Astrocyte (in vitro differentiated cells and primary cell): ENCODE measurements around the gene GPR158. TPM values are rescaled to one million over a fixed set of nuclear protein-coding genes. Genes with fewer than 3 reads are reported as not detected.

Source experiments
- DNase-seq: peaks from one replicate; pipeline ENCODE4 v3.0.0-alpha.2; 2010; ENCODE audit warnings: low read depth
- FAIRE-seq: peaks from 2 replicates; lab custom pipeline; 2011; peaks lifted over from hg19 to GRCh38; lab: Jason Lieb, UNC
- H2AFZ ChIP-seq: 2 replicates; pipeline ENCODE4 v1.6.0; 2012; ENCODE audit warnings: low read depth, low read length, inconsistent platforms
- H3K27ac ChIP-seq: 2 replicates; pipeline ENCODE4 v1.5.1; 2011; ENCODE audit warnings: low read depth, low read length, inconsistent platforms
- H3K27me3 ChIP-seq: 2 replicates; pipeline ENCODE4 v1.6.0; 2011; ENCODE audit warnings: low read length, inconsistent platforms; ENCODE audit not compliant: insufficient read depth
- H3K36me3 ChIP-seq: 2 replicates; pipeline ENCODE4 v1.5.1; 2011; ENCODE audit warnings: low read length, inconsistent platforms; ENCODE audit not compliant: insufficient read depth
- H3K4me1 ChIP-seq: 2 replicates; pipeline ENCODE4 v1.5.1; 2011; ENCODE audit warnings: low read length, inconsistent platforms; ENCODE audit not compliant: insufficient read depth
- H3K4me2 ChIP-seq: 2 replicates; pipeline ENCODE4 v1.6.0; 2012; ENCODE audit warnings: low read length, inconsistent platforms
- H3K4me3 ChIP-seq: 2 replicates; pipeline ENCODE4 v1.5.1; 2011; ENCODE audit warnings: low read depth, mild to moderate bottlenecking, low read length, inconsistent platforms; ENCODE audit not compliant: insufficient read depth
- H3K79me2 ChIP-seq: 2 replicates; pipeline ENCODE4 v1.6.0; 2012; ENCODE audit warnings: mild to moderate bottlenecking, low read length, inconsistent platforms; ENCODE audit not compliant: insufficient read depth
- H3K9ac ChIP-seq: 2 replicates; pipeline ENCODE4 v1.6.0; 2012; ENCODE audit warnings: mild to moderate bottlenecking, low read length, inconsistent platforms
- H3K9me3 ChIP-seq: 2 replicates; pipeline ENCODE4 v1.5.1; 2012; ENCODE audit warnings: low read depth, mild to moderate bottlenecking, low read length, inconsistent platforms; ENCODE audit not compliant: insufficient read depth
- H4K20me1 ChIP-seq: 2 replicates; pipeline ENCODE4 v1.6.0; 2012; ENCODE audit warnings: low read length, inconsistent platforms; ENCODE audit not compliant: insufficient read depth
- H3K27ac Mint-ChIP-seq: one replicate; pipeline ENCODE4 v1.8.0; 2021; ENCODE audit warnings: mild to moderate bottlenecking, mixed read lengths; ENCODE audit not compliant: unreplicated experiment
- H3K27me3 Mint-ChIP-seq: one replicate; pipeline ENCODE4 v1.8.0; 2021; ENCODE audit warnings: low read depth, mixed read lengths; ENCODE audit not compliant: unreplicated experiment
- H3K36me3 Mint-ChIP-seq: one replicate; pipeline ENCODE4 v1.8.0; 2021; ENCODE audit warnings: low read depth, mixed read lengths; ENCODE audit not compliant: unreplicated experiment
- H3K4me1 Mint-ChIP-seq: one replicate; pipeline ENCODE4 v1.8.0; 2021; ENCODE audit warnings: low read depth, mixed read lengths; ENCODE audit not compliant: unreplicated experiment
- H3K4me3 Mint-ChIP-seq: one replicate; pipeline ENCODE4 v1.8.0; 2021; ENCODE audit warnings: mild to moderate bottlenecking, moderate library complexity, mixed read lengths; ENCODE audit not compliant: unreplicated experiment
- H3K9me3 Mint-ChIP-seq: one replicate; pipeline ENCODE4 v1.8.0; 2021; ENCODE audit warnings: mild to moderate bottlenecking, mixed read lengths; ENCODE audit not compliant: unreplicated experiment
- EZH2 ChIP-seq: IDR thresholded peaks from 2 replicates; pipeline ENCODE4 v1.6.1; 2012; ENCODE audit warnings: mild to moderate bottlenecking, low read length, inconsistent platforms; ENCODE audit not compliant: insufficient read depth
- total RNA-seq: library from RNA; stranded (reverse); gene quantifications from 2 replicates; pipeline ENCODE4 v1.2.1, GENCODE V29; 2021
- TF ChIP-seq, protein P1 (sequence below): IDR thresholded peaks from 2 replicates; pipeline ENCODE4 v1.5.1; 2011; ENCODE audit warnings: low read depth, mild to moderate bottlenecking, inconsistent platforms, low read length, moderate library complexity; ENCODE audit not compliant: insufficient read depth

The GPR158 gene
- total RNA-seq, 1 donor from 2014 or later = 0.27 TPM

DNA sequence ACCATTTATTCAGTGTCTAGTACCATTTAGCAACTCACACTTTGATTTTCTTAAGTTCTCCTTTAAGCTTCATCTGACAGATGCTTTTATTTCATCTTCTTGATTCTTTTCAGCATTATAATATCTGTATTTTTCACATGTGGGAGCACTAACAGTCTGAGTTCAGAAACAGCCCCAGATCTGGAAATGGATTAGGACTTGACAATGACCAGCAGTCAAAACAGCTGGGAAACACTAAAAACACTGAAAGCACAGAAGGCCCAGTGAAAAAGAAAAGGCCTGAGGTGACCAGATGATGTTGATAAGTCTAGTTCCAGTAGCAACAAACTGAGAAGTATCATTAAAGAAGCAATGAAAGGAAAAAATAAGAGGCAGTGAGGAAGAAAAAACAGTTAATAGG lies 454.5 kb downstream of the GPR158 start:
- Mint-ChIP-seq H3K27ac (no peak overlapping the region), H3K9me3 (peaks cover 6% of the 10 kb centered on the region)

DNA sequence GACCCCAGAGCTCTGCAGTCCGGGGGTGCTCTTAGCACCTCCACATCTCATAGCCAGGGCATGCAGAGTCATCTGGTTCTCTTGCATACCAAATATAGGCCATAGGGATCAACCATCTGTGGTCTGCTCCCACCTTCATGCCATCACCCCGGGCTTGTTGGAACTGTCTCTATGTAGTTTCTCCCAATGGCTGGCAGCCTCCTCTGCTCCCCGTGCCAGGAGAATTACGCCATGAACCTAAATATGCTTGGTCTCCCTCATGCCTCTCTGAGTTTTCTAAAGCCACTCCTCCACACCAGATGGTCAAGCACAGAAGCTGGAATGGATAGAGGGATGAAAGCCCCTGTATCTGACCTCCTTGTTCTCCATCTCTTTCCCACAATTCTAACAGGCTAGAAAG lies 456.7 kb downstream of the GPR158 start:
- H3K4me3 ChIP-seq = no peak overlapping the region
- no peaks in the 10 kb centered on the region for H3K27me3 ChIP-seq
- H3K36me3 ChIP-seq = no peaks in the 10 kb centered on the region
- no peaks in the 10 kb centered on the region for H3K9me3 ChIP-seq
- no peaks in the 10 kb centered on the region for H4K20me1 ChIP-seq
- no peaks in the 10 kb centered on the region for H3K4me1 ChIP-seq
- H3K9ac ChIP-seq = no peak overlapping the region
- FAIRE-seq (no peak), DNase-seq (no peak)
- H2AFZ ChIP-seq = no peak overlapping the region
- no peaks in the 10 kb centered on the region for H3K9me3 Mint-ChIP-seq
- no peaks in the 10 kb centered on the region for H3K79me2 ChIP-seq
- H3K4me2 ChIP-seq = no peak overlapping the region
- no peak overlapping the region for H3K27ac Mint-ChIP-seq
- no peak for TF ChIP-seq EZH2
- TF ChIP-seq, protein P1, sequence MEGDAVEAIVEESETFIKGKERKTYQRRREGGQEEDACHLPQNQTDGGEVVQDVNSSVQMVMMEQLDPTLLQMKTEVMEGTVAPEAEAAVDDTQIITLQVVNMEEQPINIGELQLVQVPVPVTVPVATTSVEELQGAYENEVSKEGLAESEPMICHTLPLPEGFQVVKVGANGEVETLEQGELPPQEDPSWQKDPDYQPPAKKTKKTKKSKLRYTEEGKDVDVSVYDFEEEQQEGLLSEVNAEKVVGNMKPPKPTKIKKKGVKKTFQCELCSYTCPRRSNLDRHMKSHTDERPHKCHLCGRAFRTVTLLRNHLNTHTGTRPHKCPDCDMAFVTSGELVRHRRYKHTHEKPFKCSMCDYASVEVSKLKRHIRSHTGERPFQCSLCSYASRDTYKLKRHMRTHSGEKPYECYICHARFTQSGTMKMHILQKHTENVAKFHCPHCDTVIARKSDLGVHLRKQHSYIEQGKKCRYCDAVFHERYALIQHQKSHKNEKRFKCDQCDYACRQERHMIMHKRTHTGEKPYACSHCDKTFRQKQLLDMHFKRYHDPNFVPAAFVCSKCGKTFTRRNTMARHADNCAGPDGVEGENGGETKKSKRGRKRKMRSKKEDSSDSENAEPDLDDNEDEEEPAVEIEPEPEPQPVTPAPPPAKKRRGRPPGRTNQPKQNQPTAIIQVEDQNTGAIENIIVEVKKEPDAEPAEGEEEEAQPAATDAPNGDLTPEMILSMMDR = no peak
- H3K36me3 Mint-ChIP-seq = no peaks in the 10 kb centered on the region
- H3K4me1 Mint-ChIP-seq = no peaks in the 10 kb centered on the region
- H3K4me3 Mint-ChIP-seq = no peak overlapping the region
- peaks cover 2% of the 10 kb centered on the region for H3K27me3 Mint-ChIP-seq
- no peak overlapping the region for H3K27ac ChIP-seq

More for the DNA sequence above, 454.5 kb downstream of the GPR158 start:
- H3K27ac ChIP-seq = no peak overlapping the region
- no peak overlapping the region for H3K4me3 ChIP-seq
- Mint-ChIP-seq H3K27me3 (peaks cover 2% of the 10 kb centered on the region), H3K4me1 (no peaks in the 10 kb centered on the region), H3K36me3 (no peaks in the 10 kb centered on the region), H3K4me3 (no peak overlapping the region)
- H3K4me2 ChIP-seq = no peak overlapping the region
- no peak overlapping the region for H3K9ac ChIP-seq
- no peaks in the 10 kb centered on the region for H3K27me3 ChIP-seq
- H2AFZ ChIP-seq = no peak overlapping the region
- H3K36me3 ChIP-seq = no peaks in the 10 kb centered on the region
- no peaks in the 10 kb centered on the region for H3K79me2 ChIP-seq
- no peaks in the 10 kb centered on the region for H3K9me3 ChIP-seq
- TF ChIP-seq, protein P1 = no peak
- no peak for TF ChIP-seq EZH2
- FAIRE-seq (no peak), DNase-seq (no peak)
- no peaks in the 10 kb centered on the region for H3K4me1 ChIP-seq
- H4K20me1 ChIP-seq = no peaks in the 10 kb centered on the region

DNA sequence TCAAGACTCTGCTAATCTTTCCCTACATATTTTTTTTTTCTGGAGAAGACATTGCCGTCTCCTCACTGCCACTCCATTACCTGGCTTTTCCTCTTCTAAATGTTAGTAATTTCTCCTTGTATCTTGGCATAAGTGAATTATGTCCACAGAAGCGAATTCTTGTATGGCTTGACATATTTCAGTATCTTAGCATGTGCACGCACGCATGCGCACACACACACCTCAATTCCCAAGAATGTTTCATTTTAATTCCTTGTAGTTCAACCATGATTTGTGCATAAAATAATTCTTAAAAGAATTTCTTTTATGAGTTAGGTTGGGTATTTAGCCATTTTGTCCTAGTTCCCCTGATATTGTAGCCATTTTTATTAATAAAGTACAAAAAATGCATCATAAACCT lies 458.0 kb downstream of the GPR158 start:
- Histone ChIP-seq H3K36me3 (no peaks in the 10 kb centered on the region), H3K4me2 (no peak overlapping the region), H3K4me1 (no peaks in the 10 kb centered on the region), H3K27me3 (no peaks in the 10 kb centered on the region), H3K9ac (no peak overlapping the region), H2AFZ (no peak overlapping the region), H3K9me3 (no peaks in the 10 kb centered on the region), H3K4me3 (no peak overlapping the region), H4K20me1 (no peaks in the 10 kb centered on the region), H3K27ac (no peak overlapping the region), H3K79me2 (no peaks in the 10 kb centered on the region)
- Mint-ChIP-seq H3K4me1 (no peaks in the 10 kb centered on the region), H3K27me3 (peaks cover 2% of the 10 kb centered on the region), H3K36me3 (no peaks in the 10 kb centered on the region), H3K27ac (no peak overlapping the region), H3K4me3 (no peak overlapping the region), H3K9me3 (no peaks in the 10 kb centered on the region)
- no peak for DNase-seq
- FAIRE-seq = no peak
- TF ChIP-seq, protein P1 = no peak
- TF ChIP-seq EZH2 = no peak
